Liver (tissue), 9 donors: ENCODE data around the gene CDH1. TPM values are rescaled to one million over a fixed set of nuclear protein-coding genes. Genes with fewer than 3 reads are reported as not detected.

Experiments
- DNase-seq: peaks from one replicate; pipeline ENCODE4 v3.0.0-alpha.2; 2017; ENCODE audit warnings: low spot score
- H3K27ac ChIP-seq, 2 donors: one replicate each; pipeline ENCODE4 v1.7.0; 2013; ENCODE audit warnings: inconsistent platforms in 2 of 2, low read length in 2 of 2, control low read depth in 1 of 2, low read depth in 1 of 2, mild to moderate bottlenecking in 1 of 2
- H3K27me3 ChIP-seq, 4 donors: one replicate each; pipeline versions ENCODE4 v1.6.1 to v1.7.0; 2013; ENCODE audit warnings: low read length in 3 of 4, inconsistent platforms in 1 of 4, mild to moderate bottlenecking in 1 of 4, moderate library complexity in 1 of 4; ENCODE audit not compliant: control insufficient read depth in 4 of 4, insufficient read depth in 4 of 4
- H3K36me3 ChIP-seq, 4 donors: one replicate each; pipeline versions ENCODE4 v1.6.1 to v1.7.0; 2013; ENCODE audit warnings: low read length in 3 of 4, mild to moderate bottlenecking in 3 of 4, low read depth in 1 of 4, moderate library complexity in 1 of 4; ENCODE audit not compliant: control insufficient read depth in 4 of 4, insufficient read depth in 3 of 4
- H3K4me1 ChIP-seq, 4 donors: one replicate each; pipeline versions ENCODE4 v1.6.1 to v1.7.0; 2013; ENCODE audit warnings: low read length in 3 of 4, mild to moderate bottlenecking in 3 of 4, moderate library complexity in 1 of 4; ENCODE audit not compliant: control insufficient read depth in 4 of 4, insufficient read depth in 4 of 4
- H3K4me3 ChIP-seq, 3 donors: one replicate each; pipeline versions ENCODE4 v1.6.1 to v1.7.0; 2013; ENCODE audit warnings: low read length in 3 of 3, control low read depth in 1 of 3, low read depth in 1 of 3, mild to moderate bottlenecking in 1 of 3
- H3K9ac ChIP-seq, 2 donors: one replicate each; pipeline ENCODE4 v1.7.0; 2013; ENCODE audit warnings: low read length in 2 of 2, mild to moderate bottlenecking in 2 of 2, moderate library complexity in 2 of 2, control low read depth in 1 of 2, low read depth in 1 of 2
- H3K9me3 ChIP-seq, 4 donors: one replicate each; pipeline versions ENCODE4 v1.6.1 to v1.7.0; 2013; ENCODE audit warnings: low read length in 3 of 4; ENCODE audit not compliant: control insufficient read depth in 4 of 4
- FOXA1 ChIP-seq: IDR thresholded peaks from 2 replicates; pipeline ENCODE4 v1.6.1; 2016; ENCODE audit warnings: antibody characterized with exemption
- FOXA2 ChIP-seq: IDR thresholded peaks from 2 replicates; pipeline ENCODE4 v1.6.1; 2016; ENCODE audit warnings: antibody characterized with exemption
- GABPA ChIP-seq, 2 donors: IDR thresholded peaks in 1 of 2; conservative IDR thresholded peaks in 1 of 2; 2 replicates each; pipeline ENCODE4 v1.6.1; 2016; ENCODE audit warnings: antibody characterized with exemption in 2 of 2, mild to moderate bottlenecking in 1 of 2, moderate library complexity in 1 of 2
- HNF4G ChIP-seq: IDR thresholded peaks from 2 replicates; pipeline ENCODE4 v1.6.1; 2016; ENCODE audit warnings: antibody characterized with exemption
- JUND ChIP-seq, 2 donors: IDR thresholded peaks; 2 replicates each; pipeline ENCODE4 v1.6.1; 2016; ENCODE audit warnings: antibody characterized with exemption in 2 of 2
- NR2F2 ChIP-seq: IDR thresholded peaks from 2 replicates; pipeline ENCODE4 v1.6.1; 2016; ENCODE audit warnings: antibody characterized with exemption
- RAD21 ChIP-seq, 2 donors: IDR thresholded peaks; 2 replicates each; pipeline ENCODE4 v1.6.1; 2016; ENCODE audit warnings: antibody characterized with exemption in 2 of 2, mild to moderate bottlenecking in 2 of 2
- RXRA ChIP-seq, 2 donors: IDR thresholded peaks; 2 replicates each; pipeline ENCODE4 v1.6.1; 2017 to 2018; ENCODE audit warnings: antibody characterized with exemption in 2 of 2, mild to moderate bottlenecking in 1 of 2
- SP1 ChIP-seq: IDR thresholded peaks from 2 replicates; pipeline ENCODE4 v1.6.1; 2018; ENCODE audit warnings: antibody characterized with exemption, mild to moderate bottlenecking
- TAF1 ChIP-seq: conservative IDR thresholded peaks from 2 replicates; pipeline ENCODE4 v1.6.1; 2016; ENCODE audit warnings: antibody characterized with exemption, mild to moderate bottlenecking
- WGBS: extraction: QIAGEN DNeasy Blood & Tissue Kit; methylation state at CpG from one replicate; pipeline ENCODE4 v1.1.7; 2013; 5-methylcytosine and 5-hydroxymethylcytosine counted together
- polyA plus RNA-seq, 2 donors: library from polyadenylated mRNA; stranded (reverse) in 1 of 2; unstranded in 1 of 2; fragments of 200-250 nt in 1 of 2; fragments of >200 nt in 1 of 2; fragmentation: Nextera tagmentation in 1 of 2; extraction: Ambion mirVana in 1 of 2; gene quantifications; one replicate each; pipeline versions ENCODE4 v1.2.1 to v1.2.3, GENCODE V29; 2013 to 2015
- total RNA-seq, 2 donors: library from RNA; depleted of rRNA; stranded (reverse); fragments of >200 nt; gene quantifications; one replicate each; pipeline ENCODE4 v1.2.3, GENCODE V29; 2014
- TF ChIP-seq, protein P1 (sequence below): fragments of 150-350 bp; IDR thresholded peaks from 2 replicates; pipeline ENCODE4 v1.5.1; 2017; ENCODE audit warnings: improper control_type of control experiment, low read depth, low read length; ENCODE audit not compliant: missing input control
- TF ChIP-seq, protein P2 (sequence below): IDR thresholded peaks from 2 replicates; pipeline ENCODE4 v1.6.1; 2016; ENCODE audit warnings: antibody characterized with exemption, mild to moderate bottlenecking
- TF ChIP-seq, protein P3 (sequence below): IDR thresholded peaks from 2 replicates; pipeline ENCODE4 v1.6.1; 2016; ENCODE audit warnings: antibody characterized with exemption
- TF ChIP-seq, protein P4 (sequence below): IDR thresholded peaks from 2 replicates; pipeline ENCODE4 v1.6.1; 2016; ENCODE audit warnings: antibody characterized with exemption
- TF ChIP-seq, protein P5 (sequence below): IDR thresholded peaks from 2 replicates; pipeline ENCODE4 v1.6.1; 2016; ENCODE audit warnings: antibody characterized with exemption
- donor health status: healthy.
- donor health status: healthy.
- donor health status: healthy.
- donor health status: healthy.
- donor health status: healthy.

The CDH1 gene
- total and polyA plus RNA-seq, 4 donors = 21.8 to 69.3 (median 50.3) TPM

DNA sequence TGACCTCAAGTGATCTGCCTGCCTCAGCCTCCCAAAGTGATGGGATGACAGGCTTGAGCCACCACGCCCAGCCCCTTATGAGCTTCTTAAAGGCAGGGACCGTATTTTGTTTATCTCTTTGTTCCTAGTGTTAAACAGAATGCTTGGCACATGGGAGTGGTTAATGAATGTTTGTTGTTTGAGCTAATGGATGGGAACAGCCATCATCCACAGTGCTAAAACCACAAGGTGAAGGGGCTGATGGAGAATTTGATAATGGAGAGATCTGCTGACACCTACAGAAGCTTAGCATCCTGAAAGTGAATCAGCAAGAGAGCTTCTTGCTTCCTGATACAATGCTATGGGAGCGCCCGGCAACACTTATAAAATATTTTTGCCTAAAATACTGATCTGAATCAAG is 8.6 kb upstream of the CDH1 start:
- H3K9ac ChIP-seq = no peak overlapping the region
- H3K4me3 ChIP-seq = no peak overlapping the region
- H3K4me1 ChIP-seq = no peaks in the 10 kb centered on the region
- no peaks in the 10 kb centered on the region for H3K36me3 ChIP-seq
- TF ChIP-seq FOXA2 (no peak), NR2F2 (no peak), FOXA1 (no peak), GABPA (IDR thresholded peaks at IDR 0.05 in 1 of 2, conservative IDR thresholded peaks at IDR 0.05 in 1 of 2) (no peak), RXRA (IDR thresholded peaks at IDR 0.05) (no peak), TAF1 (no peak)
- TF ChIP-seq, protein P1, sequence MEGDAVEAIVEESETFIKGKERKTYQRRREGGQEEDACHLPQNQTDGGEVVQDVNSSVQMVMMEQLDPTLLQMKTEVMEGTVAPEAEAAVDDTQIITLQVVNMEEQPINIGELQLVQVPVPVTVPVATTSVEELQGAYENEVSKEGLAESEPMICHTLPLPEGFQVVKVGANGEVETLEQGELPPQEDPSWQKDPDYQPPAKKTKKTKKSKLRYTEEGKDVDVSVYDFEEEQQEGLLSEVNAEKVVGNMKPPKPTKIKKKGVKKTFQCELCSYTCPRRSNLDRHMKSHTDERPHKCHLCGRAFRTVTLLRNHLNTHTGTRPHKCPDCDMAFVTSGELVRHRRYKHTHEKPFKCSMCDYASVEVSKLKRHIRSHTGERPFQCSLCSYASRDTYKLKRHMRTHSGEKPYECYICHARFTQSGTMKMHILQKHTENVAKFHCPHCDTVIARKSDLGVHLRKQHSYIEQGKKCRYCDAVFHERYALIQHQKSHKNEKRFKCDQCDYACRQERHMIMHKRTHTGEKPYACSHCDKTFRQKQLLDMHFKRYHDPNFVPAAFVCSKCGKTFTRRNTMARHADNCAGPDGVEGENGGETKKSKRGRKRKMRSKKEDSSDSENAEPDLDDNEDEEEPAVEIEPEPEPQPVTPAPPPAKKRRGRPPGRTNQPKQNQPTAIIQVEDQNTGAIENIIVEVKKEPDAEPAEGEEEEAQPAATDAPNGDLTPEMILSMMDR = no peak
- TF ChIP-seq, protein P2, sequence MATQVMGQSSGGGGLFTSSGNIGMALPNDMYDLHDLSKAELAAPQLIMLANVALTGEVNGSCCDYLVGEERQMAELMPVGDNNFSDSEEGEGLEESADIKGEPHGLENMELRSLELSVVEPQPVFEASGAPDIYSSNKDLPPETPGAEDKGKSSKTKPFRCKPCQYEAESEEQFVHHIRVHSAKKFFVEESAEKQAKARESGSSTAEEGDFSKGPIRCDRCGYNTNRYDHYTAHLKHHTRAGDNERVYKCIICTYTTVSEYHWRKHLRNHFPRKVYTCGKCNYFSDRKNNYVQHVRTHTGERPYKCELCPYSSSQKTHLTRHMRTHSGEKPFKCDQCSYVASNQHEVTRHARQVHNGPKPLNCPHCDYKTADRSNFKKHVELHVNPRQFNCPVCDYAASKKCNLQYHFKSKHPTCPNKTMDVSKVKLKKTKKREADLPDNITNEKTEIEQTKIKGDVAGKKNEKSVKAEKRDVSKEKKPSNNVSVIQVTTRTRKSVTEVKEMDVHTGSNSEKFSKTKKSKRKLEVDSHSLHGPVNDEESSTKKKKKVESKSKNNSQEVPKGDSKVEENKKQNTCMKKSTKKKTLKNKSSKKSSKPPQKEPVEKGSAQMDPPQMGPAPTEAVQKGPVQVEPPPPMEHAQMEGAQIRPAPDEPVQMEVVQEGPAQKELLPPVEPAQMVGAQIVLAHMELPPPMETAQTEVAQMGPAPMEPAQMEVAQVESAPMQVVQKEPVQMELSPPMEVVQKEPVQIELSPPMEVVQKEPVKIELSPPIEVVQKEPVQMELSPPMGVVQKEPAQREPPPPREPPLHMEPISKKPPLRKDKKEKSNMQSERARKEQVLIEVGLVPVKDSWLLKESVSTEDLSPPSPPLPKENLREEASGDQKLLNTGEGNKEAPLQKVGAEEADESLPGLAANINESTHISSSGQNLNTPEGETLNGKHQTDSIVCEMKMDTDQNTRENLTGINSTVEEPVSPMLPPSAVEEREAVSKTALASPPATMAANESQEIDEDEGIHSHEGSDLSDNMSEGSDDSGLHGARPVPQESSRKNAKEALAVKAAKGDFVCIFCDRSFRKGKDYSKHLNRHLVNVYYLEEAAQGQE = no peak
- TF ChIP-seq, protein P3, sequence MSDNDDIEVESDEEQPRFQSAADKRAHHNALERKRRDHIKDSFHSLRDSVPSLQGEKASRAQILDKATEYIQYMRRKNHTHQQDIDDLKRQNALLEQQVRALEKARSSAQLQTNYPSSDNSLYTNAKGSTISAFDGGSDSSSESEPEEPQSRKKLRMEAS = no peak
- TF ChIP-seq, protein P4, sequence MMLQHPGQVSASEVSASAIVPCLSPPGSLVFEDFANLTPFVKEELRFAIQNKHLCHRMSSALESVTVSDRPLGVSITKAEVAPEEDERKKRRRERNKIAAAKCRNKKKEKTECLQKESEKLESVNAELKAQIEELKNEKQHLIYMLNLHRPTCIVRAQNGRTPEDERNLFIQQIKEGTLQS = no peak
- TF ChIP-seq, protein P5, sequence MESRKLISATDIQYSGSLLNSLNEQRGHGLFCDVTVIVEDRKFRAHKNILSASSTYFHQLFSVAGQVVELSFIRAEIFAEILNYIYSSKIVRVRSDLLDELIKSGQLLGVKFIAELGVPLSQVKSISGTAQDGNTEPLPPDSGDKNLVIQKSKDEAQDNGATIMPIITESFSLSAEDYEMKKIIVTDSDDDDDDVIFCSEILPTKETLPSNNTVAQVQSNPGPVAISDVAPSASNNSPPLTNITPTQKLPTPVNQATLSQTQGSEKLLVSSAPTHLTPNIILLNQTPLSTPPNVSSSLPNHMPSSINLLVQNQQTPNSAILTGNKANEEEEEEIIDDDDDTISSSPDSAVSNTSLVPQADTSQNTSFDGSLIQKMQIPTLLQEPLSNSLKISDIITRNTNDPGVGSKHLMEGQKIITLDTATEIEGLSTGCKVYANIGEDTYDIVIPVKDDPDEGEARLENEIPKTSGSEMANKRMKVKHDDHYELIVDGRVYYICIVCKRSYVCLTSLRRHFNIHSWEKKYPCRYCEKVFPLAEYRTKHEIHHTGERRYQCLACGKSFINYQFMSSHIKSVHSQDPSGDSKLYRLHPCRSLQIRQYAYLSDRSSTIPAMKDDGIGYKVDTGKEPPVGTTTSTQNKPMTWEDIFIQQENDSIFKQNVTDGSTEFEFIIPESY = no peak
- WGBS = 90% methylated on average over 4 of the region's 4 CpGs
- DNase-seq = no peak
- H3K9me3 ChIP-seq = no peaks in the 10 kb centered on the region
- H3K27me3 ChIP-seq = no peaks in the 10 kb centered on the region
- H3K27ac ChIP-seq = no peak overlapping the region

DNA sequence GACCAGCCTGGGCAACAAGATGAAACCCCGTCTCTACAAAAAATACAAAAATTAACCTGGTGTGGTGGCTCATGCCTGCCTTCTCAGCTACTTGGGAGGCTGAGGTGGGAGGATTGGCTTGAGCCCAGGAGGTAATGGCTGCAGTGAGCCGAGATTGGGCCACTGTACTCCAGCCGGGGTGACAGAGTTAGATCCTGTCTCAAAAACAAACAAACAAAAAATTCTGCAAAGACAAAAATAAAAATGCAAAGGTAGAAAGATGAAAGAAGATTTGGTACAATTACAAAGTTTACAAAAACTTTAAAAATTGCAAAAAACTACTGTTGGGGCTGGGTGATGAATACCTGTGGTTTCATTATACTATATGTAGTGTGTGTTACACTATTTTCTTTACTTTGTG is 5.5 kb upstream of the CDH1 start:
- DNase-seq = no peak
- Histone ChIP-seq H3K9ac (no peak overlapping the region), H3K4me1 (no peaks in the 10 kb centered on the region), H3K9me3 (no peaks in the 10 kb centered on the region), H3K36me3 (no peaks in the 10 kb centered on the region), H3K27me3 (no peaks in the 10 kb centered on the region), H3K27ac (no peak overlapping the region), H3K4me3 (no peak overlapping the region)
- TF ChIP-seq JUND (IDR thresholded peaks at IDR 0.05) = no peak
- TF ChIP-seq HNF4G = no peak
- TF ChIP-seq, protein P3 = no peak
- no peak for TF ChIP-seq TAF1
- TF ChIP-seq SP1 = no peak
- TF ChIP-seq RAD21 (IDR thresholded peaks at IDR 0.05) = no peak
- TF ChIP-seq, protein P1 = no peak
- no peak for TF ChIP-seq NR2F2
- 35% methylated on average over 3 of the region's 3 CpGs for WGBS
